Testis (tissue), 2 donors: ENCODE measurements around the gene ARHGEF16.

Source experiments
- POLR2A ChIP-seq: fragments of 450-650 bp; IDR thresholded peaks from one replicate; pipeline ENCODE4 v1.6.1; 2017; ENCODE audit warnings: antibody characterized with exemption, mild to moderate bottlenecking, moderate library complexity
- TF ChIP-seq, protein P1 (sequence below), 3 experiments: fragments of 450-650 bp in 2 of 3; fragments of 200-600 bp in 1 of 3; sonication (generic) in 1 of 3; IDR thresholded peaks; one replicate each; pipeline ENCODE4 v1.5.1; 2016 to 2019; ENCODE audit warnings: antibody characterized with exemption in 3 of 3, mild to moderate bottlenecking in 2 of 3, moderate library complexity in 1 of 3

- no peak for TF ChIP-seq POLR2A
- TF ChIP-seq, protein P1, sequence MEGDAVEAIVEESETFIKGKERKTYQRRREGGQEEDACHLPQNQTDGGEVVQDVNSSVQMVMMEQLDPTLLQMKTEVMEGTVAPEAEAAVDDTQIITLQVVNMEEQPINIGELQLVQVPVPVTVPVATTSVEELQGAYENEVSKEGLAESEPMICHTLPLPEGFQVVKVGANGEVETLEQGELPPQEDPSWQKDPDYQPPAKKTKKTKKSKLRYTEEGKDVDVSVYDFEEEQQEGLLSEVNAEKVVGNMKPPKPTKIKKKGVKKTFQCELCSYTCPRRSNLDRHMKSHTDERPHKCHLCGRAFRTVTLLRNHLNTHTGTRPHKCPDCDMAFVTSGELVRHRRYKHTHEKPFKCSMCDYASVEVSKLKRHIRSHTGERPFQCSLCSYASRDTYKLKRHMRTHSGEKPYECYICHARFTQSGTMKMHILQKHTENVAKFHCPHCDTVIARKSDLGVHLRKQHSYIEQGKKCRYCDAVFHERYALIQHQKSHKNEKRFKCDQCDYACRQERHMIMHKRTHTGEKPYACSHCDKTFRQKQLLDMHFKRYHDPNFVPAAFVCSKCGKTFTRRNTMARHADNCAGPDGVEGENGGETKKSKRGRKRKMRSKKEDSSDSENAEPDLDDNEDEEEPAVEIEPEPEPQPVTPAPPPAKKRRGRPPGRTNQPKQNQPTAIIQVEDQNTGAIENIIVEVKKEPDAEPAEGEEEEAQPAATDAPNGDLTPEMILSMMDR (IDR thresholded peaks at IDR 0.05) = no peak
Observed at GRCh38 chr1:3413975-3414710, 40.3 kb upstream of the ARHGEF16 start.
